Right renal cortex interstitium (tissue), 3 donors: ENCODE data around the gene AHCY. TPM values are rescaled to one million over a fixed set of nuclear protein-coding genes. Genes with fewer than 3 reads are reported as not detected.
"Not testable (repeated sequence)": the region's sequence is repeated elsewhere in the genome, so short reads cannot be mapped to it uniquely, and the experiment has no call there.

Experiments used
- DNase-seq, 3 donors: peaks; one replicate each; pipeline ENCODE4 v3.0.0-alpha.2; 2013; ENCODE audit warnings: low read depth in 3 of 3, low spot score in 2 of 3
- polyA plus RNA-seq, 3 donors: library from polyadenylated mRNA; unstranded; fragments of 120-200 nt; gene quantifications; one replicate each; pipeline ENCODE4 v1.2.1, GENCODE V29; 2013; ENCODE audit not compliant: insufficient read length in 3 of 3

The AHCY gene
- polyA plus RNA-seq, 3 donors: 184 to 202 (median 186) TPM

GRCh38 chr20:34262488-34263288 lies 40.5 kb downstream of the AHCY start:
- DNase-seq: no peak

GRCh38 chr20:34260208-34260942 lies 42.8 kb downstream of the AHCY start:
- DNase-seq: no peak

GRCh38 chr20:34256629-34257124 lies 46.5 kb downstream of the AHCY start:
- DNase-seq: no peak

- no peak for DNase-seq
Measured at GRCh38 chr20:34254979-34255378, 48.2 kb downstream of the AHCY start.

- not testable (repeated sequence) for DNase-seq
Measured at GRCh38 chr20:34252431-34253086, 50.6 kb downstream of the AHCY start.

- no peak for DNase-seq
Measured at GRCh38 chr20:34251619-34252018, 51.5 kb downstream of the AHCY start.

GRCh38 chr20:34250005-34250404 lies 53.1 kb downstream of the AHCY start:
- DNase-seq: no peak

GRCh38 chr20:34249291-34249690 lies 53.9 kb downstream of the AHCY start:
- DNase-seq: no peak

- DNase-seq: no peak
Measured at GRCh38 chr20:34246126-34246626, 57.0 kb downstream of the AHCY start.

- DNase-seq: no peak
Measured at GRCh38 chr20:34243377-34243776, 59.8 kb downstream of the AHCY start.

- no peak for DNase-seq
Measured at GRCh38 chr20:34242879-34243278, 60.3 kb downstream of the AHCY start.

- not testable (repeated sequence) for DNase-seq
Measured at GRCh38 chr20:34242015-34242414, 61.1 kb downstream of the AHCY start.

GRCh38 chr20:34240693-34241615 lies 62.2 kb downstream of the AHCY start, which contains the start of gene ASIP:
Gene ASIP, plus strand, starts transcription at chr20:34241423. Its CDS starts 18,952 bp downstream, at chr20:34260375.
- DNase-seq: no peak

- DNase-seq: no peak
Measured at GRCh38 chr20:34240121-34240520, 63.0 kb downstream of the AHCY start.

GRCh38 chr20:34237942-34238341 lies 65.2 kb downstream of the AHCY start:
- DNase-seq: no peak

GRCh38 chr20:34235875-34236274 lies 67.3 kb downstream of the AHCY start:
- no peak for DNase-seq

- no peak for DNase-seq
Measured at GRCh38 chr20:34233687-34234086, 69.5 kb downstream of the AHCY start.

- DNase-seq: no peak
Measured at GRCh38 chr20:34232494-34233087, 70.6 kb downstream of the AHCY start.

- DNase-seq: no peak
Measured at GRCh38 chr20:34231634-34232033, 71.5 kb downstream of the AHCY start.
